ENCODE measurements around the gene PRDM5.

DNA sequence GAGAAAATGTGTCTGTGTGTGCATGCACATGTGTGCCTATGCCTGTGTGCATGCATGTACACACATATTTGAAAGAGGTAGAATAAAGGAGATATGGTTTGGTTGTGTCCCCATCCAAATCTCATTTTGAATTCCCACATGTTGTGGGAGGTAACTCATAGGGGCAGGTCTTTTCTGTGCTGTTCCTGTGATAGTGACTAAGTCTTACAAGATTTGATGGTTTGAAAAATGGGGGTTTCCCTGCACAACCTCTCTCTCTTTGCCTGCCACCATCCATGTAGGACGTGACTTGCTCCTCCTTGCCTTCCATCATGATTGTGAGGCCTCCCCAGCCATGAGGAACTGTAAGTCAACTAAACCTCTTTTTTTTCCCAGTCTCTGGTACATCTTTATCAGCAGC, 87.2 kb downstream of the PRDM5 start:
- no peak for TF ChIP-seq YY1 (IDR thresholded peaks at IDR 0.05; ENCODE audit: insufficient read depth, insufficient read length)
- no peak for TF ChIP-seq ZNF274 (IDR thresholded peaks at IDR 0.05; ENCODE audit: low read depth, low read length)

Measured in NT2/D1 (cell line).